Measurements from ENCODE around the gene RPL11. TPM values are rescaled to one million over a fixed set of nuclear protein-coding genes. Genes with fewer than 3 reads are reported as not detected.

Gene RPL11
- total and polyA plus RNA-seq, 2 experiments from 2014 or later, result 1,126 to 1,484 TPM

- TF ChIP-seq ZNF462 (CRISPR knock-in tag; IDR thresholded peaks at IDR 0.05), result no peak
- no peak for TF ChIP-seq POLR2AphosphoS5 (IDR thresholded peaks at IDR 0.05; ENCODE audit: low read depth)
- no peak for TF ChIP-seq EZH2phosphoT487 (IDR thresholded peaks at IDR 0.05; ENCODE audit: unreplicated experiment)
- TF ChIP-seq REST (IDR thresholded peaks at IDR 0.05; ENCODE audit: unreplicated experiment), result no peak
- no peak for TF ChIP-seq STAT1 (IDR thresholded peaks at IDR 0.05; ENCODE audit: unreplicated experiment)
- TF ChIP-seq ZNF331 (CRISPR knock-in tag; IDR thresholded peaks at IDR 0.05; ENCODE audit: low read depth), result no peak
- no peak for TF ChIP-seq JUNB (IDR thresholded peaks at IDR 0.05; ENCODE audit: unreplicated experiment)
- TF ChIP-seq EZH2 (IDR thresholded peaks at IDR 0.05; ENCODE audit: low read depth, unreplicated experiment), result no peak
- TF ChIP-seq NANOG (IDR thresholded peaks at IDR 0.05; ENCODE audit: borderline replicate concordance), result no peak
- TF ChIP-seq ZNF114 (CRISPR knock-in tag; IDR thresholded peaks at IDR 0.05), result no peak
- no peak for TF ChIP-seq CREB1 (CRISPR knock-in tag; IDR thresholded peaks at IDR 0.05; ENCODE audit: low read depth)
Measured at GRCh38 chr1:23667411-23667810, 24.2 kb upstream of the RPL11 start (continued).
